Ishikawa (cell line): ENCODE measurements around the gene RNASET2.

Experiments
- CEBPB ChIP-seq: IDR thresholded peaks from 2 replicates; pipeline ENCODE4 v1.6.1; 2012
- CREB1 ChIP-seq: IDR thresholded peaks from 2 replicates; pipeline ENCODE4 v1.6.1; 2012; ENCODE audit warnings: low read depth
- EGR1 ChIP-seq: IDR thresholded peaks from 2 replicates; pipeline ENCODE4 v1.6.1; 2012
- EP300 ChIP-seq: IDR thresholded peaks from 2 replicates; pipeline ENCODE4 v1.6.1; 2012; ENCODE audit warnings: borderline replicate concordance
- FOXM1 ChIP-seq: IDR thresholded peaks from 2 replicates; pipeline ENCODE4 v1.6.1; 2012; ENCODE audit warnings: low read depth, borderline replicate concordance
- NFIC ChIP-seq: IDR thresholded peaks from 2 replicates; pipeline ENCODE4 v1.6.1; 2012
- RAD21 ChIP-seq: IDR thresholded peaks from 2 replicates; pipeline ENCODE4 v1.6.1; 2012; ENCODE audit warnings: low read depth
- TAF1 ChIP-seq: IDR thresholded peaks from 2 replicates; pipeline ENCODE4 v1.6.1; 2012; ENCODE audit warnings: low read depth, mild to moderate bottlenecking
- TCF12 ChIP-seq: IDR thresholded peaks from 2 replicates; pipeline ENCODE4 v1.6.1; 2012; ENCODE audit warnings: low read depth
- TEAD4 ChIP-seq: IDR thresholded peaks from 2 replicates; pipeline ENCODE4 v1.6.1; 2012
- YY1 ChIP-seq: IDR thresholded peaks from 2 replicates; pipeline ENCODE4 v1.6.1; 2012; ENCODE audit warnings: low read depth
- ZBTB7A ChIP-seq: IDR thresholded peaks from 2 replicates; pipeline ENCODE4 v1.6.1; 2012; ENCODE audit warnings: low read depth
- TF ChIP-seq, protein P1 (sequence below): IDR thresholded peaks from 2 replicates; pipeline ENCODE4 v1.6.1; 2012
- TF ChIP-seq, protein P2 (sequence below): IDR thresholded peaks from 2 replicates; pipeline ENCODE4 v1.6.1; 2012; ENCODE audit warnings: low read depth, mild to moderate bottlenecking
- TF ChIP-seq, protein P3 (sequence below): IDR thresholded peaks from 2 replicates; pipeline ENCODE4 v1.6.1; 2012

Gene RNASET2

DNA sequence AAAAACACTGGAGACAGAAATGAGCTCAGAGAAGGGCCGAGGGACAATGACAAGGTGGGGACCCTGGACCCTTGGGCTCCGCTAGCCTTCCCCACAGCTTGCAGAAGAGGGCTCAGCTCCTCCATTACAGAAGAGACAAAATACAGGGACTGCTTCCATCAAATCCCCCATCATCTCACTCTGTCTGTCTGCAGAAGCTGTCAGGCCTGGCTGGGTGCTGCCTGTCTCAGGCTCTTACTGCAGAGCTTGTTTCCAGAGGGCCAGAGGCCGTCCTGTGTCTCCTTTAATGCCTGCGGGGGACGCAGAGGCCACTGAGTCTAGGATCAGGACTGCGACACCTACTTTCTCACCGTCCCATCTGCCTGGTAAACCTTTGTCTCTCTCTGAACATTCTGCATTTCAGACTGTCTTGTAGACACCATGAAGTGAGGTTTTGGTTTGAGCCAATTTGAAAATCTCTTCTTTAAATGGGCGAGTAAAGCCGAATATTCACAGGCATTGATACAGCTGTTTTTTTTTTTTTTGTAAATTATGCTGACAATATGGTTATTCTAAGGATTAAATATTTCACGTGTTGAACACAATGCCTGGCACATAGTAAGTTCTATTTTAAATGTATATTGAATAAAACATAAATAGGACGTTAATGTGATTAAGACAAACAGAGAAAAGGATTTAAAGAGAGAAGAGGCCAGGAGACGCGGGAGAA lies 28.3 kb downstream of the RNASET2 start:
- TF ChIP-seq TEAD4: no peak
- TF ChIP-seq CEBPB: no peak
- no peak for TF ChIP-seq RAD21
- TF ChIP-seq, protein P1, sequence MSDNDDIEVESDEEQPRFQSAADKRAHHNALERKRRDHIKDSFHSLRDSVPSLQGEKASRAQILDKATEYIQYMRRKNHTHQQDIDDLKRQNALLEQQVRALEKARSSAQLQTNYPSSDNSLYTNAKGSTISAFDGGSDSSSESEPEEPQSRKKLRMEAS: no peak
- no peak for TF ChIP-seq EP300
- TF ChIP-seq ZBTB7A: no peak
- no peak for TF ChIP-seq FOXM1
- TF ChIP-seq EGR1: no peak
- no peak for TF ChIP-seq CREB1
- no peak for TF ChIP-seq NFIC
- TF ChIP-seq, protein P2, sequence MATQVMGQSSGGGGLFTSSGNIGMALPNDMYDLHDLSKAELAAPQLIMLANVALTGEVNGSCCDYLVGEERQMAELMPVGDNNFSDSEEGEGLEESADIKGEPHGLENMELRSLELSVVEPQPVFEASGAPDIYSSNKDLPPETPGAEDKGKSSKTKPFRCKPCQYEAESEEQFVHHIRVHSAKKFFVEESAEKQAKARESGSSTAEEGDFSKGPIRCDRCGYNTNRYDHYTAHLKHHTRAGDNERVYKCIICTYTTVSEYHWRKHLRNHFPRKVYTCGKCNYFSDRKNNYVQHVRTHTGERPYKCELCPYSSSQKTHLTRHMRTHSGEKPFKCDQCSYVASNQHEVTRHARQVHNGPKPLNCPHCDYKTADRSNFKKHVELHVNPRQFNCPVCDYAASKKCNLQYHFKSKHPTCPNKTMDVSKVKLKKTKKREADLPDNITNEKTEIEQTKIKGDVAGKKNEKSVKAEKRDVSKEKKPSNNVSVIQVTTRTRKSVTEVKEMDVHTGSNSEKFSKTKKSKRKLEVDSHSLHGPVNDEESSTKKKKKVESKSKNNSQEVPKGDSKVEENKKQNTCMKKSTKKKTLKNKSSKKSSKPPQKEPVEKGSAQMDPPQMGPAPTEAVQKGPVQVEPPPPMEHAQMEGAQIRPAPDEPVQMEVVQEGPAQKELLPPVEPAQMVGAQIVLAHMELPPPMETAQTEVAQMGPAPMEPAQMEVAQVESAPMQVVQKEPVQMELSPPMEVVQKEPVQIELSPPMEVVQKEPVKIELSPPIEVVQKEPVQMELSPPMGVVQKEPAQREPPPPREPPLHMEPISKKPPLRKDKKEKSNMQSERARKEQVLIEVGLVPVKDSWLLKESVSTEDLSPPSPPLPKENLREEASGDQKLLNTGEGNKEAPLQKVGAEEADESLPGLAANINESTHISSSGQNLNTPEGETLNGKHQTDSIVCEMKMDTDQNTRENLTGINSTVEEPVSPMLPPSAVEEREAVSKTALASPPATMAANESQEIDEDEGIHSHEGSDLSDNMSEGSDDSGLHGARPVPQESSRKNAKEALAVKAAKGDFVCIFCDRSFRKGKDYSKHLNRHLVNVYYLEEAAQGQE: no peak
- no peak for TF ChIP-seq YY1
- no peak for TF ChIP-seq TAF1
- TF ChIP-seq TCF12: no peak
- TF ChIP-seq, protein P3, sequence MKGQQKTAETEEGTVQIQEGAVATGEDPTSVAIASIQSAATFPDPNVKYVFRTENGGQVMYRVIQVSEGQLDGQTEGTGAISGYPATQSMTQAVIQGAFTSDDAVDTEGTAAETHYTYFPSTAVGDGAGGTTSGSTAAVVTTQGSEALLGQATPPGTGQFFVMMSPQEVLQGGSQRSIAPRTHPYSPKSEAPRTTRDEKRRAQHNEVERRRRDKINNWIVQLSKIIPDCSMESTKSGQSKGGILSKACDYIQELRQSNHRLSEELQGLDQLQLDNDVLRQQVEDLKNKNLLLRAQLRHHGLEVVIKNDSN: no peak

DNA sequence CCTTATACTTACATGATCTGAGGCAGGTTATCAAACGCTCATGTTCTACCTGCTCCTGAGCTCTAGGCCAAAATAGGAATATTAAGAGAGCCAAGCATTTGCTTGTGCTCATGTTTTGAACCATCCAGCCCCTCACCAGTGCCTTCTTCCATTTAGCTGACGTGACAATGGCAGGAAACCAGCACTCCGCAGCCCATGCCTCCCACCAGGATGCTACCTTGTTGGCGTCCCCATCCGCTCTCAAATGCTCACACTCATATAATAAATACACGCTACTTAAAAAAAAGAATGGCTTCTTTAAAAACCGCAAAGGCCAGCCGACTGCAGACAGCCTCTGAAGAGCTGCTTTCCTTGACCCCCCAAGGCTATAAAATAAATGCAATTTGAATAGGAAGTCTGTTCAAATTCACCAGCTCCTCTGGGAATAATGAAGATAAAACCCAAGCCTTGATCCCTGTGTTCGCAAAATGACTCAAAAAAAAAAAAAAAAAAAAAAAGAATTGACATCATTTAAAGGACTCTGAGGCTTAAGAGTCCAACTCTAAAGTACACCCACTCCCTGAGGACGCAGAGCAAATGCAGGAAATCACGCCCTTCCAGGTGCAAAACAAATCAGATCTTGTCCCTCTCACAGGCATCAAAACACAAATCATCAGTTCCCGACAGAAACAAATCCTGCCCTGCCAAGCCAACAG lies 29.0 kb downstream of the RNASET2 start:
- TF ChIP-seq, protein P1: no peak
- no peak for TF ChIP-seq TCF12
- TF ChIP-seq FOXM1: no peak
- TF ChIP-seq CEBPB: no peak
- no peak for TF ChIP-seq CREB1
- no peak for TF ChIP-seq ZBTB7A
- no peak for TF ChIP-seq RAD21
- no peak for TF ChIP-seq EP300
- no peak for TF ChIP-seq YY1
- TF ChIP-seq EGR1: no peak
- TF ChIP-seq, protein P3: no peak
- no peak for TF ChIP-seq TAF1
- TF ChIP-seq NFIC: no peak
- TF ChIP-seq TEAD4: no peak

DNA sequence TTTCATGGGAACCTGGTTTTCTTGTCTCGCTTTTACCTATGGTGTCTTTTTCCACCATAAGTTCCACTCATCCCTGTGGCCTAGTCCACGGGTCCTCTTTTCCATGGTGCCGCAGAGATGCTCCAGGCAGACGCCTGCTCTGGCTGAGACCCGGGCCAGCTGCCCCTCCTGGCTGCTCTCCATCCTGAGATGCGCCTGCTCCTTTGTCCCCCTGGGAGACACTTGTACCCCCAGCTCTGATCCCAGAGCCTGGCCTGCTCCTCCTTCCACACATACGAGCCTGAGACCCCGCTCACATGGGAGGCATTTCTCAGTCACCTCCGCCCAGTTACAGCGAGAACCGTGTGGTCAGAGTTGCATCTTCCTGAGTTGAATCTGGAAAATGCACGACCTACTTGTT lies 29.6 kb downstream of the RNASET2 start:
- TF ChIP-seq, protein P3: no peak
- TF ChIP-seq, protein P1: no peak
- TF ChIP-seq CEBPB (no peak), EP300 (no peak), TAF1 (no peak), YY1 (no peak), TEAD4 (no peak), NFIC (no peak), CREB1 (no peak), ZBTB7A (no peak), TCF12 (no peak), EGR1 (no peak)

DNA sequence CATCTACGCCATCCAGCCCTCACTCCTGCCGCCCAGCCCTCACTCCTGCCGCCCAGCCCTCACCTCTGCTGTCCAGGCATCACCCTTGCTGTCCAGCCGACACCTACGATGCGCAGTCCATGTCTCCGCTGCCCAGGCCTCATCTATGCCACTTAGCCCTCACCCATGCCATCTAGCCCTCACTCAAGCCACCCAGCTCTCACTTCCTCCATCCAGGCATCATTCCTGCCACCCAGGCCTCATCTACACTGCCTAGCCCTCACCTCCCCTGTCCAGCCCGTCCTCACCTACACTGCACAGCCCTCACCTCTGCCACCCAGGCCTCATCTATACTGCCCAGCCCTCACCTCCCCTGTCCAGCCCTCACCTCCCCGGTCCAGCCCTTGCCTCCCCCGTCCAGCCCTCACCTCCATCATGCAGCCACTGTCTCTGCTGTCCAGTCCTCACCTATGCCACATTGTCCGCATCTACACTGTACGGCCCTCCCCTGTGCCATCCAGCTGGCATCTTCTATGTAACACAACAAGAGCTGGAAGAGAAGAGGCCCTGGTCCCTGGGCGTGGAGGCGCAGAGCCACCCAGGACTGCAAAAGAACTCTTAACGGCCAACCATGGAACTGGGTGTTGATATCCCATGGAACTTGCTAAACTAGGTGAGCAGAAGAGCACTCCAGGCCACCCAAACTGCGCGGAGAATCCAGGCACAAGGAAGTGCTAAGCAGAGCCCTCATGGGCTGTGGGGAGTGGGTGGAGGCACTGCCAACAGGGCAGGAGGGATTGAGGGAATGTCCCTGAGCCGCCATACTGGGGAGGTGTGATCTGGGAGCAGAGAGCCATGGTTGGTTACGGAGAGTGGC lies 31.0 kb downstream of the RNASET2 start:
- TF ChIP-seq EGR1: no peak
- no peak for TF ChIP-seq CEBPB
- no peak for TF ChIP-seq FOXM1
- TF ChIP-seq EP300: no peak
- no peak for TF ChIP-seq RAD21
- TF ChIP-seq, protein P1: no peak
- TF ChIP-seq CREB1: no peak
- no peak for TF ChIP-seq YY1
- TF ChIP-seq, protein P3: no peak
- no peak for TF ChIP-seq NFIC

DNA sequence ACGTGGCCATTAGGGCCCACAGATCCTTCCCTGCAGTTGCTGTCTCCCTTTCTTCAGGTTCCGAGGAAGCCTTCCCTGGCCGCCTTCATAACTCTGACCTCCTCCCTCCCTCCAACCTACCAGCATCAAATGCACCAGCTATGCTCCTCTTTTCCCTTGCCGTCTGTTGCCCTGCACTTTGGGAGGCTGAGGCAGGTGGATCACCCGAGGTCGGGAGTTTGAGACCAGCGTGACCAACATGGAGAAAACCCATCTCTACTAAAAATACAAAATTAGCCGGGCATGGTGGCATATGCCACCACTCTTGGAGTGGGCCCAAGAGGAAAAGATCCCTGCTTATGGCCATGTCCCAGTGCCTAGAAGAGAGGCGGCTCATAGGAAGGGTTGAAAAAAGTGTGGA lies 31.8 kb downstream of the RNASET2 start:
- TF ChIP-seq EGR1 (no peak), FOXM1 (no peak), RAD21 (no peak), EP300 (no peak), CREB1 (no peak), YY1 (no peak)
- TF ChIP-seq, protein P3: no peak
- TF ChIP-seq, protein P2: no peak
